ENCODE measurements around the gene KPNA1.

DNA sequence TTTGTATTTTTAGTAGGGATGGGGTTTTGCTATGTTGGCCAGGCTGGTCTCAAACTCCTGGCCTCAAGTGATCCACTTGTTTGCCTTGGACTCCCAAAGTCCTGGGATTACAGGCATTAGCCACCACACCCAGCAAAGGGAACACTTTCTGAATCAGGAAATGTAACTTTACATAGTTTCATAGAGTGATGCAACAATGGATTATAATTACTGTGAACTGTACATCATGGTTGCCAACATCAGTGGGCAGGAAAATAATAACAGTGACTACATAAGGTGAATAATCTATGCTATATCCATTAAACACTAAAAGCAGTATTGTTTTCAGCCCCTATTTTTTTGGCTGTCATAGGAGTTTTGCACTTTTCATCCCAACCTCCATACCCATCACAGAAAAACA, 5.0 kb upstream of the KPNA1 start:
- TF ChIP-seq, protein P1, sequence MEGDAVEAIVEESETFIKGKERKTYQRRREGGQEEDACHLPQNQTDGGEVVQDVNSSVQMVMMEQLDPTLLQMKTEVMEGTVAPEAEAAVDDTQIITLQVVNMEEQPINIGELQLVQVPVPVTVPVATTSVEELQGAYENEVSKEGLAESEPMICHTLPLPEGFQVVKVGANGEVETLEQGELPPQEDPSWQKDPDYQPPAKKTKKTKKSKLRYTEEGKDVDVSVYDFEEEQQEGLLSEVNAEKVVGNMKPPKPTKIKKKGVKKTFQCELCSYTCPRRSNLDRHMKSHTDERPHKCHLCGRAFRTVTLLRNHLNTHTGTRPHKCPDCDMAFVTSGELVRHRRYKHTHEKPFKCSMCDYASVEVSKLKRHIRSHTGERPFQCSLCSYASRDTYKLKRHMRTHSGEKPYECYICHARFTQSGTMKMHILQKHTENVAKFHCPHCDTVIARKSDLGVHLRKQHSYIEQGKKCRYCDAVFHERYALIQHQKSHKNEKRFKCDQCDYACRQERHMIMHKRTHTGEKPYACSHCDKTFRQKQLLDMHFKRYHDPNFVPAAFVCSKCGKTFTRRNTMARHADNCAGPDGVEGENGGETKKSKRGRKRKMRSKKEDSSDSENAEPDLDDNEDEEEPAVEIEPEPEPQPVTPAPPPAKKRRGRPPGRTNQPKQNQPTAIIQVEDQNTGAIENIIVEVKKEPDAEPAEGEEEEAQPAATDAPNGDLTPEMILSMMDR (IDR thresholded peaks at IDR 0.05; ENCODE audit: low read depth, low read length): no peak
- TF ChIP-seq POLR2A (IDR thresholded peaks at IDR 0.05; ENCODE audit: extremely low read depth, insufficient read length): no peak
